GM21717 (cell line): Measurements from ENCODE around the gene ARHGAP31.
"Not testable (repeated sequence)": the region's sequence is repeated elsewhere in the genome, so short reads cannot be mapped to it uniquely, and the experiment has no call there.

Source experiments
- ATAC-seq: cut with Tn5 transposase; IDR thresholded peaks from one replicate; pipeline ENCODE4 v1.9.1; 2021; ENCODE audit warnings: mild to moderate bottlenecking, moderate library complexity; ENCODE audit not compliant: unreplicated experiment

ARHGAP31 gene

DNA sequence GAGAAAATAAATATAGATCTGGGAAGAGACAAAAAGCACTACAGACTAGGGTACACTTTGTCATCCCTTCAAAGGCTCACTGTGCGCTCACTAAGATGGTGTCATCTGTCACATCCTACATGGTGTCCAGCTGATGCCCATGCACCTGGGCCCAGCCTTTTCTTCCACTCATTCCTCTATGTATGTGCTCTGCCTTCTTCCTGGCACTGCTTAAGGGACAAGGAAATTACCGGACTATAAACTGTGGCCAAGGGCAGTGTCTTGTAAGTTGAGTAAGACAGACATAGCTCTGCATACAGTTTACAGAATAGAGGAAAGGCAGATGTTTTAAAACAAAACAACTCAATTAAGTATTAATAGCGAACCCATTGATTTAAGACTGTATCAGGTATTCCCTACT is 52.9 kb downstream of the ARHGAP31 start:
- ATAC-seq: no peak

GRCh38 chr3:119349354-119350041 is 55.3 kb downstream of the ARHGAP31 start:
- ATAC-seq: no peak

GRCh38 chr3:119350114-119350513 is 55.9 kb downstream of the ARHGAP31 start:
- no peak for ATAC-seq

GRCh38 chr3:119351581-119351980 is 57.4 kb downstream of the ARHGAP31 start:
- no peak for ATAC-seq

DNA sequence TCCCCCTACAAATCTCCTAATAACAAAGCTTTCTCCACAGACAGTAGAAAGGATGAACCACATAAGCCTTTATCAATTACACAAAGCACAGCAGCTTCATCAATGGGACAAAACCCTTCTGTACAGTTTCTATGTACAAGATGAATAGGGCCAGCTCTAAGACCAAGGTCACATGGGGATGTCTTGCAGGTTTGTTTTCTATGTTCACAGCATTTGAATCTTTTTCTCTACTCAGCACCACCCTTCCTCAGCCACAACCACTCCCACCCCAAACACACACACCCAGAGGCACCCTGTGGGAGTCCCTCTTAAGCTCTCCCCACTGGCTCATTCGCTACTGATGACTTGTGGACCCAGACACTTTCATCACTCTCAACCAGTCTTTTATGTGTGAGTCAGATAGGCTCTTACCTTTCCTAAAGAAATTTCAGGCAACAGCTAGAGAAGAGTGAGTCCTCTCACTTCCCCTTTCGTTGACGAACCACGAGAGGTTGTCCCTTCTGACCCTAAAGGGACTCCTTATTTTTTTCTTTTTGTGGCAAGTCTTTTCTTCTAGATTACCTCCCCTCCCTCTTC is 57.9 kb downstream of the ARHGAP31 start:
- peak; percentile 98 for ATAC-seq

GRCh38 chr3:119352863-119353527 is 58.8 kb downstream of the ARHGAP31 start:
- ATAC-seq: no peak

DNA sequence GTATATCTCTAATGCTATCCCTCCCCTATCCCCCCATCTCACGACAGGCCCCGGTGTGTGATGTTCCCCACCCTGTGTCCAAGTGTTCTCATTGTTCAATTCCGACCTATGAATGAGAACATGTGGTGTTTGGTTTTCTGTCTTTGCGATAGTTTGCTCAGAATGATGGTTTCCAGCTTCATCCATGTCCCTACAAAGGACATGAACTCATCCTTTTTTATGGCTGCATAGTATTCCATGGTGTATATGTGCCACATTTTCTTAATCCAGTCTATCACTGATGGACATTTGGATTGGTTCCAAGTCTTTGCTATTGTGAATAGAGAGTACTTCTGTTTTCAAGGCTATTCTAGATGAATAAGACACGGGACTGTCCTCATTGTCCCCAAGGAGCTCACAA is 61.4 kb downstream of the ARHGAP31 start:
- not testable (repeated sequence) for ATAC-seq

DNA sequence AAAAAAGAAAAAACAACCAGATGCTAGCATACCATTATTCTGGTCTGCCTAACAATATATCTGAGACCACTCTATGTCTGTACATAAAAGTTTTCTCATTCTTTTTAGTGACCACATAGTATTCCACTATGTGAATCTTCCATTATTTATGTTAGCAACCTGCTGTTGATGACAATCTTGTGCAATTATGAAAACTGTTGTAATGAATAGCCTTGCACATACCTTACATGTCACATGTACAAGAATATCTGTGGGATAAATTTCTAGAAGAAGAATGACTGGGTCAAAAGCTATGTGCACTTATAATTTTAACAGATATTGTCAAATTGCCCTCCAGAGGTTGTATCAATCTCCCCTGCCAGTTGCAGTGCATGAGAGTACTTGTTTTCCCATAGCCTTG is 62.5 kb downstream of the ARHGAP31 start:
- ATAC-seq: no peak

GRCh38 chr3:119357190-119357589 is 63.0 kb downstream of the ARHGAP31 start:
- ATAC-seq: no peak

DNA sequence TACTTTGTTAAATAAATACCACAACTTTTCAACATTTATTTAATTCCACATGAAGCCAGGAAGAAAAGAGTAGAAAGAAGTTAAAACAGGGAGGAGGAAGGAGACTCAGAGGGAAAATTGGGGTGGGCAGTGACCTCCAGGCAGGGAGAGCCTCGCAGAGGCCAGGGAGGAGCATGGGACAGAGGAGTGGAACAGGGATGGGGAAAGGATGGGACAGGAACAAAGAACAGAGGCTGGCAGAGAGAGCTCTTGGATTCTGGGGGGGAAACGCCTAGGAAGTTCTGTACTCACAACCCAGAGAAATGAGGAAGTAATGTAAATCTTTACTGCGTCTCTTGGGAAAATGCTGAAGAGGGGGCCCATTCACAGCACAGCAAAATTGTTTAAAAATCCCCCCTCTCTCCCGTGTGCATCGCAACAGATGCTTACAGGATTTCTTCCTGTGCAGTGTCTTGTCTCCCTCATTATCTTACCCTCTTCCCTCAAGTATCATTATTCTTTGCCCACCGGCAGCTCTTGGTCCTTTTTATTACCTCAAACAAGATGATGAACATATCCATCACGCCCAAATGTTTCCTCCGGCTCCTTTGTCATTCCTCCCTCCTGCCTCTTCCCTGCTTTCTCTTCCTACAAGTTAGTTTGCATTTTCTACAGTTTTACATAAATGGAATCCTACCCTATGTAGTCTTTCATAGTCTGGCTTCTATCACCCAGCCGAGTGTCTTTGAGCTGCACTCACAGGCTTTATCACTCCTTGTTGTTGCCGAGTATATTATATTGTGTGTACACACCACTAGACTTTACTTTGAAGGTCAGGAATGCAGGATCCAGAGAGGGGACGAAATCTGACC is 65.5 kb downstream of the ARHGAP31 start:
- ATAC-seq: peak; percentile 58

DNA sequence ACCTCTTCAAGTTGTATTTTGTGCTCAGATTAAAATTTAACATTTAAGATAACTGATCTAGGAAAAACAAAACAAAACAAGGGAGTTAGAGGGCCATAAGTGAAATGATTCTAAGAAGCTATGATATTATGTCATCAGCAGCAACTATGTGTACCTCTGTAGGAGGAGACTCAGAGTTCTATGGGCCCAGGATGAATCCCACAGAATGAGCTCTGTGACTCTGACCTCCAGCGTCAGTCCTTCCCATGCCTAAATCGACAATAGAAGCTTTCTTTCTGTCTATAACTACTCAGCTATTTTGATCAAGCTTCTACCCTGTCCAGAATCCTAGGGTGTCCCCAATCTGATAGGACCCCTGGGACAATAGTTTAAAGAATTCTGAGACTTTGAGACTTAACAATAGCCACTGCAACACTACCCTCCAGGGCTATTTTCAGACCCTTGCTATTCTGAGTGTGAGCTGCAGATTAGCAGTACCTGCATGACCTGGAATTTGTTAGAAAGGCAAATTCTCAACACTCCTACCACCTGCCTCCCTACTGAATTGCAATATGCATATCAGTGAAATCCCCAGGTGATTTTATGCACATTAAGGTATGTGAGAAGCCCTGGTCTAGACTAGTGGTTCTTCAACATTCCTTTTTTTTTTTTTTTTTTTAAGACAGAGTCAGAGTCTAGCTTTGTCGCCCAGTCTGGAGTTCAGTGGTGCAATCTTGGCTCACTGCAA is 66.7 kb downstream of the ARHGAP31 start:
- no peak for ATAC-seq

GRCh38 chr3:119362010-119362409 is 67.8 kb downstream of the ARHGAP31 start:
- no peak for ATAC-seq

GRCh38 chr3:119362940-119363725 is 69.0 kb downstream of the ARHGAP31 start:
- no peak for ATAC-seq

DNA sequence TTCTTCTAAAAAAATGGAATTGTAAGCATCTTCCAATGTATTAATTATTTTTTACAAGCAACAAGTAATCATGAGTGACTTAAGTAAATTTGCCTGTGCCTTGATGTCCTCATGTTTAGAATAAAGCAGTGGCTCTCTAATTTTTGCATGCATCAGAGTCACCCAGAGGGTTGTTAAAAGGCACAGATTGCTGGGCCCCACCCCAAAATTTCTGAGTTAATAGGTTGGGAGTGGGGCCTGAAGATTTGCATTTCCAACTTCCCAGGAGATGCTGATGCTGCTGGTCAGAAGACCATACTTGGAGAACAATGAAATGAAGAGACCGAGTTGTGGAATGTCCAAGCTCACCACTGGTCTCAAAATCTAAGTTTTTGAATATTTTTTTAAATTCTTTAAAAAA is 70.2 kb downstream of the ARHGAP31 start:
- no peak for ATAC-seq

DNA sequence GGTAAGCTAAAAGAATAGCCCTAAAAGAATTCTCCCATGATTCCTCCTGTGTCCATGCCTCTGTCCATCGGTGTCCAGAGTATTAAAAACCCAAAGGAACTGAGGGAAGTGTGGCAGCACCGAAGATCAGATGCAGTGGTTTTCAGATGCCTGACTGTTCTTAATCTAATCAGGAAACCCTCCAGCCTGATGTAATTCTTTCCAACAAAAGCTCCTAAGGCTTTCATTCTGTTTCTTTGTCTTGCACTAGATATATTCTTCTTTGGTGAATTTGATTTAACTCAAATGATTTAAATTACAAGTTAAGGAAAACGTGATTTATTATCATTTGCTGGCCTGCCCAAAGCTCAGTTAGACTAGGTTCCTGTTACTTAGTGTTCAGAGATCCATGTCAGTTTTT is 71.2 kb downstream of the ARHGAP31 start:
- ATAC-seq: no peak

GRCh38 chr3:119367000-119367399 is 72.8 kb downstream of the ARHGAP31 start:
- ATAC-seq: no peak

DNA sequence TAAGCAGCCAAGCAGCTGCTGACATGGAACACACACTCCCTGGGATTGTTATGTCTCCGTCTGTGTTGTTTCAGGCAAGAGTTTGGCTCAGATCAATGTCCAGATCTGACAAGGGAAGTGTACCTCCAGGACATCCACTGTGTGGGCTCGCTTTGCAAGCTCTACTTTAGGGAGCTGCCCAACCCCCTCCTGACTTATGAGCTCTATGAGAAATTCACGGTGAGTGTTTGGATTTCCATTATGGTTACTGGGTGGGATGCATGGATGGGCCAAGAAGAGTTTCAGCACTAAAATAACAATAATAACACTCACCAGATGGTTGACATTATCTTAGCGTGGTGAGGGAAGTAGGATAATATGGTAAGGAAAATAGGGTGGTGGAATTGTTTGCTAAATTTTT is 74.1 kb downstream of the ARHGAP31 start:
- no peak for ATAC-seq

DNA sequence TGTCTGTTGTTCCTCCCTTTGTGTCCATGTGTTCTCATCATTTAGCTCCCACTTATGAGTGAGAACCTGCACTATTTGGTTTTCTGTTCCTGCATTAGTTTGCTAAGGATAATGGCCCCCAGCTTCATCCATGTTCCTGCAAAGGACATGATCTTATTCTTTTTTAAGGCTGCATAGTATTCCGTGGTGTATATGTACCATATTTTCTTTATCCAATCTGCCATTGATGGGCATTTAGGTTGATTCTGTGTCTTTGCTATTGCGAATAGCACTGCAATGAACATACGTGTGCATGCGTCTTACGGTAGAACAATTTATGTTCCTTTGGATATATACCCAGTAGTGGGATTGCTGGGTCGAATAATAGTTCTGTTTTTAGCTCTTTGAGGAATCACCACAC is 77.6 kb downstream of the ARHGAP31 start:
- ATAC-seq: not testable (repeated sequence)

DNA sequence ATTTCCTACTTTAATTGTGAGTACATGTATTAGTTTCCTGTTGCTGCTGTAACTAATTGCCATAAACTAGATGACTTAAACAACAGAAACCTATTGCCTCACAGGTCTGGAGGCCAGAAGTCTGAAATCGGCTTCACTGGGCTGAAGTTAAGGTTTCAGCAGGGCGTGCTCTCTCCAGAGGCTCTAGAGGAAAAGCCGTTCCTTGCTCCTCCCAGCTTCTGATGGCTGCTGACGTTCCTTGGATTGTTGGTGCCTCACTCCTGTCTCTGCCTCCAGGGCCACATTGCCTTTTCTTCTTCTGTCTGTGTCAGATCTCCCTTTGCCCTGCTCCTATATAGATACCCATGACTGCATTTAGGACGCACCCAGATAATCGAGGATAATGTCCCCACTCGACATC is 80.9 kb downstream of the ARHGAP31 start:
- ATAC-seq: no peak

GRCh38 chr3:119375510-119375909 is 81.3 kb downstream of the ARHGAP31 start:
- no peak for ATAC-seq
